IPS DF 4.7 (cell line): ENCODE measurements around the gene NBEAL1.
A peak's percentile ranks its signal among the peaks of the same experiment; 100 is the strongest.
"Not testable (repeated sequence)": the region's sequence is repeated elsewhere in the genome, so short reads cannot be mapped to it uniquely, and the experiment has no call there.

ENCODE experiments used
- DNase-seq: peaks from one replicate; pipeline ENCODE4 v3.0.0-alpha.2; 2013; ENCODE audit warnings: low spot score; ENCODE audit errors: extremely low read depth

Gene NBEAL1

GRCh38 chr2:203209538-203209937 lies 194.9 kb downstream of the NBEAL1 start:
- no peak for DNase-seq

GRCh38 chr2:203225423-203226039 lies 210.9 kb downstream of the NBEAL1 start:
- no peak for DNase-seq

GRCh38 chr2:203229674-203230073 lies 215.0 kb downstream of the NBEAL1 start:
- not testable (repeated sequence) for DNase-seq

- no peak for DNase-seq
Measured at GRCh38 chr2:203237346-203238238, 222.9 kb downstream of the NBEAL1 start.

- DNase-seq = no peak
Measured at GRCh38 chr2:203238292-203238703, 223.6 kb downstream of the NBEAL1 start.

- DNase-seq = peak; percentile 78
Measured at GRCh38 chr2:203238704-203239526, 224.2 kb downstream of the NBEAL1 start, which contains the start of gene CYP20A1. TSS of gene CYP20A1 (plus strand) at chr2:203239018. CDS start at chr2:203239063, 45 bp downstream.

GRCh38 chr2:203240491-203240890 lies 225.8 kb downstream of the NBEAL1 start:
- no peak for DNase-seq

GRCh38 chr2:203242518-203242917 lies 227.8 kb downstream of the NBEAL1 start:
- no peak for DNase-seq

- no peak for DNase-seq
Measured at GRCh38 chr2:203246646-203247045, 232.0 kb downstream of the NBEAL1 start.

GRCh38 chr2:203252818-203253217 lies 238.1 kb downstream of the NBEAL1 start:
- DNase-seq = no peak

- DNase-seq = not testable (repeated sequence)
Measured at GRCh38 chr2:203253422-203254095, 238.9 kb downstream of the NBEAL1 start.

- no peak for DNase-seq
Measured at GRCh38 chr2:203261326-203262159, 246.9 kb downstream of the NBEAL1 start.
